Peyer's patch (tissue), 4 donors: Measurements from ENCODE around the gene PLEKHG2. TPM values are rescaled to one million over a fixed set of nuclear protein-coding genes. Genes with fewer than 3 reads are reported as not detected.

Source experiments
- DNase-seq, 3 donors: peaks; one replicate each; pipeline ENCODE4 v3.0.0-alpha.2; 2017 to 2019
- H3K27ac ChIP-seq, 4 donors: fragments of 200-600 bp; sonication (generic); one replicate each; pipeline ENCODE4 v1.5.1; 2016 to 2019
- H3K27me3 ChIP-seq, 2 donors: fragments of 200-600 bp; sonication (generic); one replicate each; pipeline ENCODE4 v1.5.1; 2019
- H3K36me3 ChIP-seq, 3 donors: fragments of 200-600 bp; sonication (generic); one replicate each; pipeline ENCODE4 v1.5.1; 2016 to 2019
- H3K4me1 ChIP-seq, 4 donors: fragments of 200-600 bp; sonication (generic); one replicate each; pipeline ENCODE4 v1.5.1; 2016 to 2019
- H3K4me3 ChIP-seq, 4 donors: fragments of 200-600 bp; sonication (generic); 1 replicate in 3 of 4; 2 replicates in 1 of 4; pipeline ENCODE4 v1.5.1; 2016 to 2019; ENCODE audit warnings: mild to moderate bottlenecking in 1 of 4
- H3K9me3 ChIP-seq, 4 donors: fragments of 200-600 bp; sonication (generic); one replicate each; pipeline ENCODE4 v1.5.1; 2016 to 2019; ENCODE audit warnings: mild to moderate bottlenecking in 1 of 4
- POLR2A ChIP-seq, 2 donors: fragments of 450-650 bp; IDR thresholded peaks; one replicate each; pipeline ENCODE4 v1.5.1; 2017; ENCODE audit warnings: antibody characterized with exemption in 2 of 2, mild to moderate bottlenecking in 2 of 2, moderate library complexity in 2 of 2
- total RNA-seq, 4 donors: library from RNA; depleted of rRNA; stranded (reverse); fragments of >200 nt; gene quantifications; one replicate each; pipeline ENCODE4 v1.1.0, GENCODE V29; 2016
- TF ChIP-seq, protein P1 (sequence below), 6 experiments: fragments of 450-650 bp in 4 of 6; fragments of 200-600 bp in 2 of 6; sonication (generic) in 1 of 6; IDR thresholded peaks; one replicate each; pipeline ENCODE4 v1.5.1; 2017 to 2019; ENCODE audit warnings: antibody characterized with exemption in 6 of 6, mild to moderate bottlenecking in 3 of 6, moderate library complexity in 1 of 6

Gene PLEKHG2
- total RNA-seq, 4 donors from 2014 or later, result 7.7 to 42.1 (median 16.1) TPM

DNA sequence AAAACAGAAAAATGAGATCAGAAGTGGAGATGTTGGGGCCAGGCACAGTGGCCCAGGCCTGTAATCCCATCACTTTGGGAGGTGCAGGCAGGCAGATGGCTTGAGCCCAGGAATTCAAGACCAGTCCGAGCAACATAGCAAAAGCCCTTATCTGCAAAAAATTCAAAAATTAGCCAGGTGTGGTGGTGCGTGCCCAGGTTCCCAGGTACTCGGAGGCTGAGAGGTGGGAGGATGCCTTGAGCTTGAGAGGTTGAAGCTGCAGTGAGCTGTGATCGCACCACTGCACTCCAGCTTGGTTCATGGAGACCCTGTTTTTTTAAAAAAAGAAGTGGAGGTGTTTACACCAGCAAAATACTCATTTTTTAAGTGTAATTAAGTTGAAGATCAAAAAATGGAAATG lies 12.4 kb upstream of the PLEKHG2 start:
- Histone ChIP-seq H3K4me3 (no peak overlapping the region), H3K9me3 (no peaks in the 10 kb centered on the region), H3K27ac (peak overlapping the region; percentile 98 to 100 (median 100)), H3K4me1 (peaks cover 20 to 62% (median 52%) of the 10 kb centered on the region in 4 donors), H3K27me3 (no peaks in the 10 kb centered on the region), H3K36me3 (peaks cover 0 to 12% (median 0%) of the 10 kb centered on the region in 3 donors)
- peak in 1 of 3 donors; percentile 43 for DNase-seq
- TF ChIP-seq, protein P1, sequence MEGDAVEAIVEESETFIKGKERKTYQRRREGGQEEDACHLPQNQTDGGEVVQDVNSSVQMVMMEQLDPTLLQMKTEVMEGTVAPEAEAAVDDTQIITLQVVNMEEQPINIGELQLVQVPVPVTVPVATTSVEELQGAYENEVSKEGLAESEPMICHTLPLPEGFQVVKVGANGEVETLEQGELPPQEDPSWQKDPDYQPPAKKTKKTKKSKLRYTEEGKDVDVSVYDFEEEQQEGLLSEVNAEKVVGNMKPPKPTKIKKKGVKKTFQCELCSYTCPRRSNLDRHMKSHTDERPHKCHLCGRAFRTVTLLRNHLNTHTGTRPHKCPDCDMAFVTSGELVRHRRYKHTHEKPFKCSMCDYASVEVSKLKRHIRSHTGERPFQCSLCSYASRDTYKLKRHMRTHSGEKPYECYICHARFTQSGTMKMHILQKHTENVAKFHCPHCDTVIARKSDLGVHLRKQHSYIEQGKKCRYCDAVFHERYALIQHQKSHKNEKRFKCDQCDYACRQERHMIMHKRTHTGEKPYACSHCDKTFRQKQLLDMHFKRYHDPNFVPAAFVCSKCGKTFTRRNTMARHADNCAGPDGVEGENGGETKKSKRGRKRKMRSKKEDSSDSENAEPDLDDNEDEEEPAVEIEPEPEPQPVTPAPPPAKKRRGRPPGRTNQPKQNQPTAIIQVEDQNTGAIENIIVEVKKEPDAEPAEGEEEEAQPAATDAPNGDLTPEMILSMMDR (IDR thresholded peaks at IDR 0.05), result no peak
- no peak for TF ChIP-seq POLR2A (IDR thresholded peaks at IDR 0.05)

DNA sequence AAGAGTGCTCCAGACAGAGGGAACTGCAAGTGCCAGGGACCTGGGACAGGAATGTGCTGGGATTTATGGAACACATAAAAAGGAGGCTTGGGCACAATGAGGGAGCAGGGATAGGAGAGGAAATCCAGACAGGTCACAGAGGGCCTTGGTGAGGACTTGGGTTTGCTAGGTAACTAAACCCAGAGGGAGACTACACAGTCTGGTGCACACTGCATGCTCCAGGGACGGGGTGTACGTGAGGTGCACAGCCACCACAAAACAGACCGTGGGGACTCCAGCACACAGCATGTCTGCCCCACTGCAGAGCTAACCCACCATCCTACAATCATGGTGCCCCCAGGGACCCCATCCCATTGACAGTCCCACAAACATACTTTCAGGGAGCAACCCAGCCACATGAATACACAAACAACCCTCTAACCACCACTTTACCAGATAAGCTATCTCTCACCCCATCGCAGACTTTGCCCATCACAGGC lies 11.4 kb upstream of the PLEKHG2 start:
- H3K4me1 ChIP-seq, result peaks cover 20 to 73% (median 61%) of the 10 kb centered on the region in 4 donors
- DNase-seq, result no peak

DNA sequence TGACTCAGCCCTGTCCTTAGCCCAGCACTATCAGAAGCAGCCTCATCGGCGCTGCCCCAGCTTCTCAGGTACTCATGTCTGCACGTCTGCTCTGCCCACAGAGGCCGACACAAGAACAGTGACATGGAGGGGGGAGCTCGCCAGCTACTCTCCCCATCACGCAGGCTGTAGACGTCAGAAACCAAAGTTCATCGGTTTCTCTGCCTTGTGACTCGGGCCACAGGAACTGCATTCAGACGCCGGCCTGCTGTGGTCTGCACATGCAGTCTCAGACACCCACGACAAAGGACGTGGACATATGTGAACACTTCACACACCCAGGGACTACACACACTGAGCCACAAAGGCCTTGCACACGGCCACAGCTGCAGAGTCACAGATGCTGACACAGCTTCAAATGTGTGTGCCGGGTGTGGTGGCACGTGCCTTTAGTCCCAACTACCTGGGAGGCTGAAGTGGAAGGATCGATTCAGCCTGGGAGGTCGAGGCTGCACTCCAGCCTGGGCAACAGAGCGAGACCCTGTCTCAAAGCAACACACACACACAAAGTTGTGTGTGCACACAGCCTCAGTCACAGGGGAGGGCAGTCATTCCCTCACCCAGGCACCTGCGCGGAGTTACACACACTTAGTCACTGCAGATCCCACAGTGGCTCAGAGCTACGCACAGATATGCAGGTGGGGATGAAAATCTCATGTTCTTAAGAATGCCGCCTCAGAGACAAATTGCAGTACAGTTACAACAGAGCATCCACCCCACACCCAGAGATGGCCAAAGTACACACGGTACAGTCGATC lies 10.7 kb upstream of the PLEKHG2 start:
- H3K27me3 ChIP-seq, result no peaks in the 10 kb centered on the region
- peak overlapping the region in 3 of 4 donors; percentile 56 to 78 (median 58) for H3K4me3 ChIP-seq
- H3K36me3 ChIP-seq, result peaks cover 0 to 5% (median 0%) of the 10 kb centered on the region in 3 donors
- TF ChIP-seq, protein P1 (IDR thresholded peaks at IDR 0.05), result peak in 3 of 6 experiments; percentile 29 to 38 (median 37)
- TF ChIP-seq POLR2A (IDR thresholded peaks at IDR 0.05), result peak; percentile 94 to 97
- peak; percentile 89 to 97 (median 95) for DNase-seq
- H3K27ac ChIP-seq, result peak overlapping the region; percentile 98 to 100 (median 100)
- H3K9me3 ChIP-seq, result no peaks in the 10 kb centered on the region
- peaks cover 20 to 74% (median 61%) of the 10 kb centered on the region in 4 donors for H3K4me1 ChIP-seq

More for the DNA sequence above, 11.4 kb upstream of the PLEKHG2 start:
- Histone ChIP-seq H3K27ac (peak overlapping the region; percentile 98 to 100 (median 100)), H3K36me3 (peaks cover 0 to 8% (median 0%) of the 10 kb centered on the region in 3 donors), H3K27me3 (no peaks in the 10 kb centered on the region), H3K9me3 (no peaks in the 10 kb centered on the region), H3K4me3 (peak overlapping the region in 2 of 4 donors; percentile 12 to 41)
- TF ChIP-seq, protein P1 (IDR thresholded peaks at IDR 0.05), result no peak
- TF ChIP-seq POLR2A (IDR thresholded peaks at IDR 0.05), result no peak

DNA sequence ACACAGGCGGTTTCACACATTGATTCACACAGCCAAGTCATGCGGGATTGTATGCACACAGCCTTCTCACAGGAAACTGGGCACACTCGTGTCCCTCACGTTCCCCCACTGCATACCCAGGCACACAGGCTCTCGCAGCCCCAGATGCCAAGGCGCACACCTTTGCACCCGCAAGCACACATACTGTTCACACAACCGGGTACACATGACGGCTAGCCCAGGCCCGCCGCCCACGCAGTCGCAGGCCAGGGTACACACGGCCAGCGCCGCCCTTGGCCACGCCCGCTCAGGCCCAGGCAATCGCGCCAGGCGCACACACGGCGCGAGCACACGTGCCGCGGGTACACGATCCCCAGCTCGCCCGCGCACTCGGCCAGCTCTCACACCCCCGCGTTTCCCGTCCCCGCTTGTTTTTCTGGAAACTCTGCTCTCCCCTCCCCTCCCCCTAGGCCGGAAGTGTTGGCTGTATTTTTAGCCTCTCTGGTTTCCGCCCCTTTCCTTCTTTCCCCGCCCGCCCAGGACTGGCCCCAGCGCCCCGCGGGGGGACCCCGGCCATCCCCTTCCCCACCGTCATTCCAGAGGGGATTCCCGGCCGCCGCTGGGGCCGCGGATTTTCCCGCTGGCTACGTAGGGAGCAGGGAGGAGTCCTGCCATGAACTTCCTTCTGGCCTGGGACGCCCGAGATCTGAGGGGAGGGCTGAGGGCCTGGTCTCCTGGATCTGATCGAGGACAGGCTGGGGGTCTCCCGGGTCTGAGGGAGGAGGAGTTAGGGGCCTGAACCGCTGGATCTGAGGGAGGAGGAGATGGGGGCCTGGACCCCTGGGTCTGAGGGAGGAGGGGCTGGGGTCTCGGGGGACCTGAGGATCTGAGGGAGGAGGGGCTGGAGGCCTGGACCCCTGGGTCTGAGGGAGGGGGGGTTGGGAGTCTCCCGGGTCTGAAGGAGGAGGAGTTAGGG lies 9.8 kb upstream of the PLEKHG2 start:
- H3K27me3 ChIP-seq, result no peaks in the 10 kb centered on the region
- H3K4me1 ChIP-seq, result peaks cover 17 to 67% (median 56%) of the 10 kb centered on the region in 4 donors
- DNase-seq, result peak; percentile 93 to 97 (median 96)
- H3K4me3 ChIP-seq, result peak overlapping the region; percentile 49 to 78 (median 57)
- H3K36me3 ChIP-seq, result peaks cover 0 to 6% (median under 1%) of the 10 kb centered on the region in 3 donors
- no peaks in the 10 kb centered on the region for H3K9me3 ChIP-seq
- TF ChIP-seq POLR2A (IDR thresholded peaks at IDR 0.05), result peak in 1 of 2 donors; percentile 53
- TF ChIP-seq, protein P1 (IDR thresholded peaks at IDR 0.05), result no peak
- H3K27ac ChIP-seq, result peak overlapping the region; percentile 98 to 100 (median 100)
